Natural killer cell (primary cell): ENCODE measurements around the gene CASK. TPM values are rescaled to one million over a fixed set of nuclear protein-coding genes. Genes with fewer than 3 reads are reported as not detected.

Experiments
- ATAC-seq, 3 donors: fragments of 150-1000 bp in 2 of 3; fragments of 200-7000 bp in 1 of 3; cut with Tn5 transposase; 1 replicate in 1 of 3; 2 replicates in 2 of 3; pipeline ENCODE4 v1.10.0; 2021; ENCODE audit warnings: mild to moderate bottlenecking in 2 of 3, moderate library complexity in 2 of 3
- DNase-seq, 2 donors: peaks; one replicate each; pipeline versions ENCODE4 v3.0.0 to v3.0.0-alpha.2; 2013 to 2021; ENCODE audit warnings: mixed read lengths in 1 of 2
- H3K27ac ChIP-seq: one replicate; pipeline ENCODE4 v1.5.1; 2013; ENCODE audit warnings: mild to moderate bottlenecking, low read length
- H3K27me3 ChIP-seq: one replicate; pipeline ENCODE4 v1.6.1; 2013; ENCODE audit warnings: low read length; ENCODE audit not compliant: control insufficient read depth, insufficient read depth
- H3K36me3 ChIP-seq: one replicate; pipeline ENCODE4 v1.6.1; 2013; ENCODE audit warnings: low read length; ENCODE audit not compliant: control insufficient read depth, insufficient read depth
- H3K4me1 ChIP-seq: one replicate; pipeline ENCODE4 v1.6.1; 2013; ENCODE audit warnings: low read length; ENCODE audit not compliant: control insufficient read depth, insufficient read depth
- H3K4me3 ChIP-seq: one replicate; pipeline ENCODE4 v1.5.1; 2013; ENCODE audit warnings: low read length
- H3K9me3 ChIP-seq: one replicate; pipeline ENCODE4 v1.6.1; 2013; ENCODE audit warnings: low read length; ENCODE audit not compliant: control insufficient read depth, insufficient read depth
- H3K27ac Mint-ChIP-seq, 2 donors: one replicate each; pipeline ENCODE4 v1.8.0; 2022; ENCODE audit warnings: mild to moderate bottlenecking in 2 of 2, mixed read lengths in 2 of 2, moderate library complexity in 1 of 2
- H3K27me3 Mint-ChIP-seq, 2 donors: one replicate each; pipeline ENCODE4 v1.8.0; 2022; ENCODE audit warnings: low read depth in 2 of 2, mixed read lengths in 2 of 2
- H3K36me3 Mint-ChIP-seq: one replicate; pipeline ENCODE4 v1.8.0; 2022; ENCODE audit warnings: mixed read lengths
- H3K4me1 Mint-ChIP-seq, 2 donors: one replicate each; pipeline ENCODE4 v1.8.0; 2022; ENCODE audit warnings: mixed read lengths in 2 of 2
- H3K4me3 Mint-ChIP-seq: one replicate; pipeline ENCODE4 v1.8.0; 2022; ENCODE audit warnings: mild to moderate bottlenecking, moderate library complexity, mixed read lengths
- H3K9me3 Mint-ChIP-seq, 2 donors: one replicate each; pipeline ENCODE4 v1.8.0; 2022; ENCODE audit warnings: mixed read lengths in 2 of 2
- CTCF ChIP-seq: fragments of 200-600 bp; IDR thresholded peaks from one replicate; pipeline ENCODE4 v1.8.0; 2022; ENCODE audit warnings: antibody characterized with exemption
- WGBS: methylation state at CpG from one replicate; pipeline ENCODE4 v1.1.7; 2013; ENCODE audit warnings: missing lambda C conversion rate; ENCODE audit not compliant: insufficient coverage; 5-methylcytosine and 5-hydroxymethylcytosine counted together
- intact Hi-C: fragments of 100-400 bp; cut with micrococcal nuclease; formaldehyde crosslinking; loops from one replicate; pipeline ENCODE4 v1.14.2; 2022
- total RNA-seq, 4 donors: library from RNA; stranded (reverse); fragments of 120-200 nt in 1 of 4; gene quantifications; one replicate each; pipeline versions ENCODE4 v1.2.3 to v1.2.4, GENCODE V29; 2013 to 2022

The CASK gene
- total RNA-seq, 3 donors from 2014 or later (not counting 1 experiment from before 2014, with no cell fraction given) = 23.5 to 27.9 (median 25.6) TPM

DNA sequence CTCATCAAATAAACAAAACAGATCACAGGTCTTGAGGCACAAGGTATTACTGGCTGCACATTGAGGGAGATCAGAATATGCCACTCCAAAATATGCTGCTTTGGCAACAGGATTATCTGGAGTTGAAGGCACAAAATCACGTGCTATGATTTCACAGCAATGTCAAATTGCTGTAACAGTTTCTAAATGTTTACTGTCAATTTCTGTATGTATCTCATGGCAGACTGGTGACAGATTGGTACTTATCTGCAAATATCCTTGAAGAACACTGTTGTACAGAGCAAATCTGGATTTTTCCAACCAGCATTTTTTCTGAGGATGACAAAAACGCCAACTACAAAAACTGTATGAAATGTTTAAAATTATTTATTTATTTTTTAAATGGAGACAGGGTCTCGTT, 172.6 kb downstream of the CASK start:
- Mint-ChIP-seq H3K36me3 (peaks cover 7% of the 10 kb centered on the region), H3K9me3 (no peaks in the 10 kb centered on the region), H3K4me1 (no peaks in the 10 kb centered on the region), H3K27ac (no peak overlapping the region), H3K27me3 (peaks cover 0 to 17% of the 10 kb centered on the region in 2 donors), H3K4me3 (no peak overlapping the region)
- no peak for TF ChIP-seq CTCF
- ATAC-seq = no peak
- 96% methylated on average over 2 of the region's 3 CpGs for WGBS
- Histone ChIP-seq H3K4me1 (no peaks in the 10 kb centered on the region), H3K36me3 (no peaks in the 10 kb centered on the region), H3K27ac (no peak overlapping the region), H3K4me3 (no peak overlapping the region), H3K27me3 (no peaks in the 10 kb centered on the region), H3K9me3 (no peaks in the 10 kb centered on the region)
- no peak for DNase-seq
- intact Hi-C loops = no loop called here

DNA sequence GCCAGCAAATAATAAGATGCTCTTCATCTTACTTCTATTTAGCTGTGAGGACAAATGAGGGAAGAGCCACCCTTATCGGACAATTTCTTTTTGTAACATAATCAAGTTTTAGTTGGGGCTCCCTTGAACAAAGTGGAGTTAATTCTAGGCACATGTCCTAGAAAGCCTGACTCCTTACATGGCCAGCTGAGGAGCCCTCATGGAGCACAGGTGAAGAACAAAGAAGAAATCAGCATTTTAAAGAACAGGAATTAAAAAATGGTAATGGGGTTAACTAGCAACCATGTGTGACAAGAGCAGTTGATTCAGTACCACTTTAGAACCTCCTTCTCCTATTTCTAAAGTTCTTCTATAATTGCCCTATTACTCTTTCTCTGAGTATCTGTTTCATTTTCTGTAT, 183.5 kb downstream of the CASK start:
- DNase-seq (no peak), ATAC-seq (no peak)
- peaks cover 14% of the 10 kb centered on the region for H3K4me1 ChIP-seq
- Mint-ChIP-seq H3K36me3 (no peaks in the 10 kb centered on the region), H3K4me3 (no peak overlapping the region), H3K9me3 (no peaks in the 10 kb centered on the region), H3K4me1 (peaks cover 23 to 24% of the 10 kb centered on the region in 2 donors), H3K27me3 (peaks cover 9 to 35% of the 10 kb centered on the region in 2 donors), H3K27ac (no peak overlapping the region)
- H3K27me3 ChIP-seq = no peaks in the 10 kb centered on the region
- intact Hi-C loops = loop anchor here (5.0 kb wide), 1 partner anchor 48 kb away; no protein-coding TSS in a partner anchor
- no peak overlapping the region for H3K4me3 ChIP-seq
- no peak for TF ChIP-seq CTCF
- no peak overlapping the region for H3K27ac ChIP-seq
- no peaks in the 10 kb centered on the region for H3K36me3 ChIP-seq
- H3K9me3 ChIP-seq = no peaks in the 10 kb centered on the region
- no CpG with 5 or more reads among the region's 1 CpG for WGBS

GRCh38 chrX:41737065-41737464, 186.3 kb downstream of the CASK start:
- Mint-ChIP-seq H3K4me1 (peaks cover 31 to 35% of the 10 kb centered on the region in 2 donors), H3K4me3 (no peak overlapping the region), H3K27me3 (peaks cover 12 to 30% of the 10 kb centered on the region in 2 donors), H3K36me3 (no peaks in the 10 kb centered on the region), H3K9me3 (no peaks in the 10 kb centered on the region), H3K27ac (peak overlapping the region in 1 of 2 donors; percentile 30)
- intact Hi-C loops = loop anchor here (5.0 kb wide), 1 partner anchor 45 kb away; no protein-coding TSS in a partner anchor
- 27% methylated on average over 6 of the region's 7 CpGs for WGBS
- no peak overlapping the region for H3K27ac ChIP-seq
- peak; percentile 71 to 78 (median 77) for ATAC-seq
- TF ChIP-seq CTCF = no peak
- H3K4me3 ChIP-seq = no peak overlapping the region
- peak; percentile 19 to 52 for DNase-seq
- no peaks in the 10 kb centered on the region for H3K27me3 ChIP-seq
- no peaks in the 10 kb centered on the region for H3K9me3 ChIP-seq
- no peaks in the 10 kb centered on the region for H3K36me3 ChIP-seq
- H3K4me1 ChIP-seq = peaks cover 37% of the 10 kb centered on the region

DNA sequence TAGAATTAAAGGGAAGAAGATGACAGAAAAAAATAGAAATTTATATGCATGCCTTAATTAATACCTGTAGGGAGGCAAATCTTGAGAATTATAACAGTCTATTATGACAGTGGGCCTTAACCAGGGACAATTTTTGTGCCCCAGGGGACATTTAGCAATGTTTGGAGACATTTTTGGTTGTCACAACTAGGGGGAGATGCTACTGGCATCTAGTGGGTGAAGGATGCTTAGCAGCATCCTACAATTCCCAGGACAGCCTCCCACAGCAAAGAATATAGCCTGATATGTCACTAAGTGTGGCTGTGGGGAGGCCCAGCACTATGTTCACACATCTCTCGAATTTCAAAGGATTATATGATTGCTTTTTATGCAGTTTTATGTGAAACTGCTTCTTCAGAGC, 188.8 kb downstream of the CASK start:
- Histone ChIP-seq H3K4me1 (peaks cover 42% of the 10 kb centered on the region), H3K27ac (peak overlapping the region; percentile 48), H3K36me3 (no peaks in the 10 kb centered on the region), H3K4me3 (no peak overlapping the region), H3K9me3 (no peaks in the 10 kb centered on the region), H3K27me3 (no peaks in the 10 kb centered on the region)
- Mint-ChIP-seq H3K4me3 (peak overlapping the region; percentile 69), H3K27me3 (peaks cover 15 to 26% of the 10 kb centered on the region in 2 donors), H3K9me3 (no peaks in the 10 kb centered on the region), H3K4me1 (peaks cover 32 to 34% of the 10 kb centered on the region in 2 donors), H3K27ac (peak overlapping the region; percentile 79 to 81), H3K36me3 (no peaks in the 10 kb centered on the region)
- intact Hi-C loops = no loop called here
- DNase-seq (peak in 1 of 2 donors; percentile 37), ATAC-seq (peak in 2 of 3 donors; percentile 26)
- TF ChIP-seq CTCF = no peak
- no CpG with 5 or more reads among the region's 1 CpG for WGBS
